ENCODE results near the gene TMEM33. TPM values are rescaled to one million over a fixed set of nuclear protein-coding genes. Genes with fewer than 3 reads are reported as not detected.

The TMEM33 gene
- total RNA-seq, 2 experiments from 2014 or later: 45.5 to 46.2 TPM

DNA sequence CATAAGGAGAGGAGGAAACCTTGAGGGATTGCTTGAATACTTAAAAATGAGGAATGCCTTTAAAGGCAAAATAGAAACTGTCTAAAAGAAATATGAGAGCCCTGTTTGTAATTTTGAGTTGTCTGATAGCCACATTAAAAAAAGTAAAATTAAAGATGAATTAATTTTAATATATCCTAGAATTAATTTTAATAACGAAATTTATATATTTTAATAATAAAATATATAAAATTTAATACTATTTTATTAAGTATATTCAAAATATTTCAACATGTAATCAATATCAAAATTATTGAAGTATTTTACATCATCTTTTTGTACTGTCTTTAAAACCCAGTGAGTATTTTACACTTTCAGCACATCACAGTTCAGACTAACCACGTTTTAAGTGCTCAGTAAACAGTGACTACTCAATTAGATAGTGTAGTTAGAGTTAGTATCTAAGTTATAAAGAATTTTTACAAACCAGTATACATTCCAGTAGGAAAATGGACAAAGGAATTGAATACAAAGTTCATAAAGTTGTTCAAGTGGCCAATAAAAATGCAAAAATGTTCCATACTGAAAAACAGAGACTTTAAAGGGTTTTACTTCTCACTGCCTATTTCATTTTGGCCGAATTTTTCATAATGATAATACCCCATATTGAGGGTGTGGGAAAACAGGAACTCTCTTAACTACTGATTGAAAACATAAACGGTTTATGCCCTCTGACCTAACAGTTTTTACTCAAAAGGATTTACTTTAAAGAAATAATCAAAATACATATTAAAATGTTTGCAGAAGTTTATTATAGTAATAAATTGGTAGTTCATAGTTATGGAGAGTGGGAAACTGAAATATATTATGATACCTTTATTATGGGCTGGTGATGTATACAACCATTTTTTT, 58.0 kb downstream of the TMEM33 start:
- Mint-ChIP-seq H3K27me3 (no peaks in the 10 kb centered on the region), H3K36me3 (peaks cover 7% of the 10 kb centered on the region), H3K4me3 (no peak overlapping the region), H3K4me1 (peaks cover 26% of the 10 kb centered on the region), H3K27ac (no peak overlapping the region), H3K9me3 (no peaks in the 10 kb centered on the region)
- ATAC-seq (ENCODE audit: low read depth) (no peak), DNase-seq (no peak)
- POLR2A ChIA-PET: no interaction called here

DNA sequence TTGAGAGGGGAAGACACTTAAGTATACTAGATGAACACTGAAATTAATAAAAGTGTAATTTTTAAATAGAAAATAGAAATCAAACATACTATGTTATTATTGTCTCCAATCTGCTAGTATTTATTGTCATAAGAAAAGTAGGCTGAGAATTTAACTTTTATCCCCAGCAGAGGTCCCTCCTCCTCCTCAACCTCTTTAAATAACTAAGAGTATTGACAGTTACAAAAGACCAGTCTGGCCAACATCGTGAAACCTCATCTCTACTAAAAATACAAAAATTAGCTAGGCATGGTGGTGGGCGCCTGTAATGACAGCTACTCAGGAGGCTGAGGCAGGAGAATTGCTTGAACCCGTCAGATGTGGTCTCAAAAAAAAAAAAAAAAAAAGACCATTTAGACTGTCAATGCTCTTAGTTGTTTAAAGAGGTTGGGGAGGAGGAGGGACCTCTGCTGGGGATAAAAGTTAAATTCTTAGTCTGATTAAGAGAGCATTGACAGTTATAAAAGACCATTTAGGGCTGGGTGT, 59.3 kb downstream of the TMEM33 start:
- no peak for DNase-seq
- no peaks in the 10 kb centered on the region for H3K9me3 Mint-ChIP-seq
- peaks cover 7% of the 10 kb centered on the region for H3K36me3 Mint-ChIP-seq
- H3K4me1 Mint-ChIP-seq: peaks cover 22% of the 10 kb centered on the region
- POLR2A ChIA-PET: no interaction called here
- no peak overlapping the region for H3K27ac Mint-ChIP-seq
- no peak for ATAC-seq (ENCODE audit: low read depth)
- H3K27me3 Mint-ChIP-seq: no peaks in the 10 kb centered on the region
- H3K4me3 Mint-ChIP-seq: no peak overlapping the region

DNA sequence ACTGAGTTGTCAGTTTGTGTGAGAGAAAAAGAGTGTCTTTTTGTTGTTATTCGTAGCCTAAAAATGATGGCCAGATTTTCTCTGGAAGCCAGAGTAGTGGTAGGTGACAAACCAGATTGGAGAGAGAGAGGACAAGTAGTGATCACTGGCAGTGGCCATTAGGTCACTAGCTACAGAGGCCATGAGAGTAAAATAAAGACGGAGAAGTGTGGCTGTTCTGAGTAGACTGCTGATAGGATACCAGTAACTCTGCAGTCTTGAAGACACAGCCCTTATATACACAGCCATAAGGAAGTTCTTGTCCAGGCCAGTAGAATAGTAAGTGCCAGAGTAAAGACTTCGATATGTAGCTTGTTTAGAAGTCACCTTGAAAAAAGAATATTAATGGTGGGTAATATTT, 62.8 kb downstream of the TMEM33 start:
- peaks cover 6% of the 10 kb centered on the region for H3K4me1 Mint-ChIP-seq
- no peak for ATAC-seq (ENCODE audit: low read depth)
- H3K36me3 Mint-ChIP-seq: peaks cover 10% of the 10 kb centered on the region
- H3K27me3 Mint-ChIP-seq: no peaks in the 10 kb centered on the region
- H3K9me3 Mint-ChIP-seq: no peaks in the 10 kb centered on the region
- DNase-seq: no peak
- POLR2A ChIA-PET: no interaction called here
- H3K27ac Mint-ChIP-seq: no peak overlapping the region
- no peak overlapping the region for H3K4me3 Mint-ChIP-seq

DNA sequence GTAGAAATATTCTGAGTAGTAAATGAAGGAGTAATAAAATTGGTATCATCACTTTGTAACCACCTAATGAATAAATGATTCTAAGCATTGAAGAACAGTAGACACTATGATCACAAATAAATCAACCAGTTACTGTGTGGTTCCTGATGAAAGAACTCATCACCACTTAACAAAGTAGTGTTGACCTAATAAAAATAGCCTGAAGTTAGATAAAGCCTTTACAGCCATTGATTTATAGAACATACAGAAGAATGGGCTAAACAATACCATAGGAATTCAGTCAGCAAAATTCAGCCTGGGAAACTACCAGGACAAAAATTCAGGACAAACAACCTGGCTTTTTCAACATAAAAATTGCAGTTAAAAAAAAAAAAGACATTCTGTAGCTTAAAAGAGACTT, 64.1 kb downstream of the TMEM33 start:
- Mint-ChIP-seq H3K4me1 (peaks cover 6% of the 10 kb centered on the region), H3K9me3 (no peaks in the 10 kb centered on the region), H3K27me3 (no peaks in the 10 kb centered on the region), H3K4me3 (no peak overlapping the region), H3K27ac (no peak overlapping the region), H3K36me3 (peaks cover 16% of the 10 kb centered on the region)
- ATAC-seq (ENCODE audit: low read depth) (no peak), DNase-seq (no peak)
- POLR2A ChIA-PET: no interaction called here

DNA sequence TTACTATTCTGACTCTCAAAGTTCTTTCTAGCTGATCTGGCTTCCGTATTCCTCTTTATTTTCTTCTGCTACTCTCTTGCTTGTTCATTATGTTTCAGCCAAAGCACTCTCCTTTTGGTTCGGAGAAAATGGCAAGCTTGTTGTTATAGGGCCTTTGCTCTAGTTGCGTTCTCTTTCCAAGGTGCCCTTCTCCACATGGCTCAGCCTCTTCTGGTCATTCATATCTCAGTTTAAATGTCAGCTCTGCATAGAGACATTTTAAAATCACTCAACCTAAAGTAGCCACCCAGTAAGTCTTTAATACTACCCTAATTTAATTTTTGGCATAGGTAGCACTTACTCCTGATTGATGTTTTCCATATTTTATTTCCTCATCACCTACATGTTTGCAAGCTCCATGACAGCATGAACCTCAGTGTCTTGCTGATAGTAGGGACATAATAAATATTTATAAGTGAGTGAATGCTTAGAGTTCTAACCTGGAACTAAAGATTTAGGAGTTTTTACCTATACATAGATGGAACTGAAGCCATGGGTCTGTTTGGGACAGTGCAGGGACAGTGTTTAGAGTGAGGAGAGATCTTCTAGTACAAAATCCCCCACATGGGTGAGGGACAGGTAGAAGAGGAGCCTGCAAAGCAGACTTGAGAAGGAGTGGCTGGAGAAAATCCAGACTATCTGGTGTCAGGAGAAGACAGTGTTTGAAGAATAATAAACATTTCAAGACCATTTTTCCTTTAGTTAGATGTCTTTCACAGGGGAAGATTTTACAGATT, 73.0 kb downstream of the TMEM33 start:
- no peaks in the 10 kb centered on the region for H3K9me3 Mint-ChIP-seq
- POLR2A ChIA-PET: no interaction called here
- no peak overlapping the region for H3K27ac Mint-ChIP-seq
- no peak overlapping the region for H3K4me3 Mint-ChIP-seq
- H3K4me1 Mint-ChIP-seq: peaks cover 1% of the 10 kb centered on the region
- no peaks in the 10 kb centered on the region for H3K27me3 Mint-ChIP-seq
- DNase-seq: no peak
- peaks cover 40% of the 10 kb centered on the region for H3K36me3 Mint-ChIP-seq
- ATAC-seq (ENCODE audit: low read depth): no peak

Other genes with a start within 250 kb of the TMEM33 start
- gene PHOX2B, start 186.7 kb upstream of the TMEM33 start, total RNA-seq: not detected
- under 1 TPM; 0.22 to 0.23 TPM for gene DCAF4L1, start 46.3 kb downstream of the TMEM33 start, total RNA-seq
- 10 to 100 TPM; 35.1 to 38.2 TPM for gene SLC30A9, start 55.1 kb downstream of the TMEM33 start, total RNA-seq
- gene BEND4, start 217.2 kb downstream of the TMEM33 start, total RNA-seq: under 1 TPM; 0.69 to 0.77 TPM